DND-41 (cell line): ENCODE data around the gene CD151.
A peak's percentile ranks its signal among the peaks of the same experiment; 100 is the strongest.

Experiments used
- ATAC-seq: fragments of 200-7000 bp; cut with Tn5 transposase; 3 replicates; pipeline ENCODE4 v1.9.1; 2021; ENCODE audit warnings: low read depth; ENCODE audit not compliant: insufficient read depth
- DNase-seq: peaks from one replicate; pipeline ENCODE4 v3.0.0-alpha.2; 2020
- H2AFZ ChIP-seq: 2 replicates; pipeline ENCODE4 v1.6.0; 2012; ENCODE audit warnings: low read depth, low read length
- H3K27ac ChIP-seq: 2 replicates; pipeline ENCODE4 v1.5.1; 2012; ENCODE audit warnings: low read length, inconsistent platforms
- H3K27me3 ChIP-seq: fragments of 200-600 bp; sonication (generic); 2 replicates; pipeline ENCODE4 v1.6.0; 2012; ENCODE audit warnings: low read length, mild to moderate bottlenecking, inconsistent platforms; ENCODE audit not compliant: insufficient read depth, poor library complexity
- H3K36me3 ChIP-seq: 2 replicates; pipeline ENCODE4 v1.5.1; 2012; ENCODE audit warnings: low read length, inconsistent platforms; ENCODE audit not compliant: insufficient read depth
- H3K4me1 ChIP-seq: 2 replicates; pipeline ENCODE4 v1.5.1; 2012; ENCODE audit warnings: mild to moderate bottlenecking, low read length; ENCODE audit not compliant: insufficient read depth
- H3K4me2 ChIP-seq: 2 replicates; pipeline ENCODE4 v1.6.0; 2012; ENCODE audit warnings: mild to moderate bottlenecking, moderate library complexity, low read length, inconsistent platforms; ENCODE audit not compliant: insufficient read depth
- H3K4me3 ChIP-seq, 2 experiments: fragments of 200-600 bp in 1 of 2; shearing (Covaris generic) in 1 of 2; 2 replicates each; pipeline ENCODE4 v1.5.1; 2012 to 2016; ENCODE audit warnings: inconsistent platforms in 2 of 2, low read length in 2 of 2, mild to moderate bottlenecking in 2 of 2, low read depth in 1 of 2, moderate library complexity in 1 of 2
- H3K79me2 ChIP-seq: 2 replicates; pipeline ENCODE4 v1.6.0; 2012; ENCODE audit warnings: low read length, inconsistent platforms; ENCODE audit not compliant: insufficient read depth
- H3K9ac ChIP-seq: 2 replicates; pipeline ENCODE4 v1.6.0; 2012; ENCODE audit warnings: low read depth, mild to moderate bottlenecking, inconsistent platforms, low read length, moderate library complexity
- H3K9me3 ChIP-seq: 2 replicates; pipeline ENCODE4 v1.5.1; 2012; ENCODE audit warnings: low read length, moderate library complexity, mild to moderate bottlenecking, inconsistent platforms; ENCODE audit not compliant: insufficient read depth, severe bottlenecking
- H4K20me1 ChIP-seq: 2 replicates; pipeline ENCODE4 v1.6.0; 2012; ENCODE audit warnings: low read length; ENCODE audit not compliant: insufficient read depth
- CTCF ChIP-seq: IDR thresholded peaks from 2 replicates; pipeline ENCODE4 v1.5.1; 2012; ENCODE audit warnings: borderline replicate concordance, low read length, moderate library complexity, mild to moderate bottlenecking; ENCODE audit not compliant: poor library complexity, severe bottlenecking; ENCODE audit errors: extremely low read depth
- EZH2 ChIP-seq: IDR thresholded peaks from 3 replicates; pipeline ENCODE4 v1.6.1; 2012; ENCODE audit warnings: borderline replicate concordance, low read depth, mild to moderate bottlenecking, moderate library complexity, low read length, inconsistent platforms; ENCODE audit not compliant: severe bottlenecking

Gene CD151

GRCh38 chr11:860234-861104, 27.7 kb downstream of the CD151 start:
- no peak overlapping the region for H3K9ac ChIP-seq
- ATAC-seq, result no peak
- no peak for TF ChIP-seq CTCF
- no peak for TF ChIP-seq EZH2
- peaks cover 16% of the 10 kb centered on the region for H4K20me1 ChIP-seq
- H3K27ac ChIP-seq, result no peak overlapping the region
- H3K4me3 ChIP-seq, result no peak overlapping the region
- H3K79me2 ChIP-seq, result no peaks in the 10 kb centered on the region
- H3K9me3 ChIP-seq, result no peaks in the 10 kb centered on the region
- H3K4me1 ChIP-seq, result no peaks in the 10 kb centered on the region
- DNase-seq, result no peak
- H2AFZ ChIP-seq, result no peak overlapping the region
- no peak overlapping the region for H3K4me2 ChIP-seq
- no peaks in the 10 kb centered on the region for H3K27me3 ChIP-seq
- H3K36me3 ChIP-seq, result no peaks in the 10 kb centered on the region

GRCh38 chr11:861105-861479, 28.3 kb downstream of the CD151 start:
- no peaks in the 10 kb centered on the region for H3K27me3 ChIP-seq
- H2AFZ ChIP-seq, result no peak overlapping the region
- no peaks in the 10 kb centered on the region for H3K79me2 ChIP-seq
- H3K36me3 ChIP-seq, result no peaks in the 10 kb centered on the region
- H3K9ac ChIP-seq, result no peak overlapping the region
- no peak for DNase-seq
- no peaks in the 10 kb centered on the region for H3K4me1 ChIP-seq
- H3K27ac ChIP-seq, result no peak overlapping the region
- TF ChIP-seq CTCF (no peak), EZH2 (no peak)
- ATAC-seq, result peak; percentile 6; the same call in 2 of the 3 replicates
- H4K20me1 ChIP-seq, result peaks cover 16% of the 10 kb centered on the region
- no peak overlapping the region for H3K4me3 ChIP-seq
- no peaks in the 10 kb centered on the region for H3K9me3 ChIP-seq
- no peak overlapping the region for H3K4me2 ChIP-seq

GRCh38 chr11:862081-862661, 29.4 kb downstream of the CD151 start:
- ATAC-seq (peak; percentile 2; the same call in 1 of the 3 replicates), DNase-seq (no peak)
- TF ChIP-seq CTCF (no peak), EZH2 (no peak)
- no peaks in the 10 kb centered on the region for H3K9me3 ChIP-seq
- peaks cover 16% of the 10 kb centered on the region for H4K20me1 ChIP-seq
- no peaks in the 10 kb centered on the region for H3K36me3 ChIP-seq
- no peaks in the 10 kb centered on the region for H3K27me3 ChIP-seq
- no peak overlapping the region for H3K27ac ChIP-seq
- H3K9ac ChIP-seq, result no peak overlapping the region
- H2AFZ ChIP-seq, result no peak overlapping the region
- H3K79me2 ChIP-seq, result no peaks in the 10 kb centered on the region
- no peak overlapping the region for H3K4me2 ChIP-seq
- no peak overlapping the region for H3K4me3 ChIP-seq
- no peaks in the 10 kb centered on the region for H3K4me1 ChIP-seq
